GM12872 (cell line): ENCODE results near the gene MAB21L4.

Source experiments
- TF ChIP-seq, protein P1 (sequence below): IDR thresholded peaks from 3 replicates; pipeline ENCODE4 v1.5.1; 2011; ENCODE audit warnings: low read depth, mild to moderate bottlenecking, low read length, moderate library complexity; ENCODE audit not compliant: insufficient read depth

The MAB21L4 gene

DNA sequence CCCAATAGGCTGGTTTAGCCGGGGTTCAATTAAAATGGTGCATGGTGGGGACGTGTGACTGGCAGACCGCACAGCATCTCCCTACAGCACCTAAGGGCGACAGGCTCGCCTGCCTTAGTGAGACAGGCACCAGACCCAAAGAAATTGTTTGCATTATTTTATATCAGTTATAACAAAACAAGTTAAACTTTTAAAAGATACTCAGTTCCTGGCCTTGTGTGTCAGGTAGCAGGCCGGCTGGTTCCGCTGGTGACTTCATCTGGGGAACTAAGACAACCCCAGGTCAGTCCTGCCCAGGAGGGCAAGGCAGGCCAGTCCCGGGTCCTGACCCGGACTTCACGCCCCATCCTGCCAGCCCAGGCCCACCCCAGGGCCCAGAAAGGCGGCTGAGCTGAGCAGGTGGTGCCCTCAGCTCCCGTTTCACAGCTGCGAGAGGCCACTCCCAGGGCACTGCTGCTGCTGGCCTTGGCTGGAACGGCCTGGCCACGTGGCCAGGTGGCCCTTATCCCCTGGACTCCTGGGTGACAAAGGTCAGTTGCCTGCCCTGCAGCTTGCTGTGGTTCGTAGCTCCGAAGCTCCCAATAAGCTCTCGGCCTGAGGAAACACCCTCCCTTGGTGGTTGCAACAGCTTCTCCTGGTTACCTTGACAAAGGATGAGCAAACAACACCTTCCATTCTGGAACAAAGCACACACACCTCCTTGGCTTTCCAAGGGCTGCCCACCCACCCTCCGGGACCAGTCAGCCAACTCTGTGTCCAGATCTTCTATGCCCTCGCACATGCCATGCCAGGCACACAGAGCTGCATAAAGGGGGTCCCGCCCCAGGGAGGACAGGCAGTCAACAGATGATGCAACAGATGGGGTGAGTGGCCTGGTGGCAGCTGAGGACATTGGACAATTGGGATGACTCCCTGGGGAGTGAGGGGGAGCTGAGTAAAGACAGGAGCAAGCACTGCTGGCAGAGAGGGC, 38.6 kb downstream of the MAB21L4 start:
- TF ChIP-seq, protein P1, sequence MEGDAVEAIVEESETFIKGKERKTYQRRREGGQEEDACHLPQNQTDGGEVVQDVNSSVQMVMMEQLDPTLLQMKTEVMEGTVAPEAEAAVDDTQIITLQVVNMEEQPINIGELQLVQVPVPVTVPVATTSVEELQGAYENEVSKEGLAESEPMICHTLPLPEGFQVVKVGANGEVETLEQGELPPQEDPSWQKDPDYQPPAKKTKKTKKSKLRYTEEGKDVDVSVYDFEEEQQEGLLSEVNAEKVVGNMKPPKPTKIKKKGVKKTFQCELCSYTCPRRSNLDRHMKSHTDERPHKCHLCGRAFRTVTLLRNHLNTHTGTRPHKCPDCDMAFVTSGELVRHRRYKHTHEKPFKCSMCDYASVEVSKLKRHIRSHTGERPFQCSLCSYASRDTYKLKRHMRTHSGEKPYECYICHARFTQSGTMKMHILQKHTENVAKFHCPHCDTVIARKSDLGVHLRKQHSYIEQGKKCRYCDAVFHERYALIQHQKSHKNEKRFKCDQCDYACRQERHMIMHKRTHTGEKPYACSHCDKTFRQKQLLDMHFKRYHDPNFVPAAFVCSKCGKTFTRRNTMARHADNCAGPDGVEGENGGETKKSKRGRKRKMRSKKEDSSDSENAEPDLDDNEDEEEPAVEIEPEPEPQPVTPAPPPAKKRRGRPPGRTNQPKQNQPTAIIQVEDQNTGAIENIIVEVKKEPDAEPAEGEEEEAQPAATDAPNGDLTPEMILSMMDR: no peak

DNA sequence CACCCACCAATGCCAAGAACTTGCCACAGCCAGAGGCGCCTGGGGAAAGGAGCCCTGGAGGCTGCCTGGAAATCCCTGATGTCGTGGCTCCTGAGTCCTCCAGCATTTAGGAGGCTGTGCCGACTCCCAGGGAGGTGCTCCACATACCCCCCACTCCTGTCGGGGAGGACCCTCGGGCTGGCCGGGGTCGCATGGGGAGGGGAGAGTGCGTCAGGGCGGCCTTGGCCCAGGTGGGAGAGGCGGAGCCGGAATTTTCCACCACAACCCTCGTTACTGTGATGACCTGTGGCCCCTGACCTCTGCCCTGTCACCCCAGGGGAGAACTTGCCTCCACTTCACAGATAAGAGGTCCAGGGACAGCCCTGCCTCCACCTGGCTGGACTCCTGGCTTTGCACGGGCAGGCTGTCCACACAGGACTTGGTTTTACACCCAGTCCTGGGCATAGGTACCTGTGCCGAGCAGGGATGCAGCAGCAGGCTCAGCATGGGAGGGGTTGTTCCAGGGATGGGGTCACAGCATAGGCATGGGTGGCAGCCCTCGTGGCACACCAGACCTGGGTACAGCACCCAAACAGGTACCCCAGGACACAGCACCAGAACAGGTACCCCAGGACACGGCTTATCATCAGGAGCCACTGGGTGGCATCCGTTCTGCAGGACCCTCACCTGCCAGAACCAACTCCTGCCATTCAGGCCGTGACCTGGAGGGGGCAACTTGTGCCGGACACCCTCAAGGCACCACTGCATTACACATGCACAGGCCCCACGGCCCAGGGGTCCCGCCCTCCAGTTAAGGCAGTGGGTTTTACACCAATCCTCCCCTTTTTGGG, 39.6 kb downstream of the MAB21L4 start:
- TF ChIP-seq, protein P1: peak; percentile 56; the same call in 2 of the 3 replicates

DNA sequence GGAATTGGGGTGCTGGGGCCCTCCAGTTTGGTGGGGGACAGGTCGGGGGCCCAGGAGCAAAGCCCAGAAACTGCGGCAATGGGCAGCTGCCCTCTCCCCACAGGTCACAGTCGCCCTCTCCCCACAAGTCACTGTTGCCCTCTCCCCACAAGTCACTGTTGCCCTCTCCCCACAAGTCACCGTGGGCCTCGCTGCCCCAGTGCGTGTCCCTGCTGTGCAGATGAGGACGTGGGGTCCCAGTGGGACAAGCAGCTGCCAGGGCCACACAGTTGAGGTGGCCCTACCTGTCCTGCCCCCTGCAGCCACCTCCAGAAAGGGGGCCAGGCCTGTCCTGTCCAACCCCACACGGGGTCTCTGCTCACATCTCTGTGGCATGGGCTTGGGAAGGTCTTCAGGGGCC, 40.3 kb downstream of the MAB21L4 start:
- TF ChIP-seq, protein P1: no peak

DNA sequence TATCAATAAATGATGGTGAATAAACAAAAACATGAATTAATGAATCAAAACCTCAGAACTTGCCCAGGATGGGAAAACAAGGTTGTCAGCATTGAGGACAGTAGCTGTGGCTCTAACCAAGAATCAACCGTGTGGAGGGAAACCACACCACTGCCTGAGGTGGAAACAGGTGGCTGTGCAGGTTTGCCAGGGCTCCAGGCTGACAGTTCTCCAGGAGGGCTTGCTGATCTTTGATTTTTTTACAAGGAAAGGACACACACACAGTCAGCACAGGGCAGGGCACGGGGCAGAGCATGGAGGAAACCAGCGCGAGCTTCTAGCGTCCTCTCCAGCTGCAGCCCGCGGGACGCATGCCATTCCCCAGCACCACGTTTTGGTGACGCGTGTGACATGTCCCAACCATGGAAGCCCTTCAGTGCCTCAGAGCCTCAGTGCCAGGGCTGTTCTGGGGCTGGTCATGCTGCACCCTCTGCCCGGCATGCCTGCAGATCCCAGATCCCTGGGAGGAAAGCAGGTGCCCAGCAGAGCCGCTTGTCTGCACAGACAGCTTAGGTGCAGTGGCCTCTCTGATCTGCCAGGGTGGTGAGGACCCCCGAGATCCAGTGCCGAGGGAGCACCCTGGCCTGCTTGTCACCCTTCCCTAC, 43.2 kb downstream of the MAB21L4 start:
- TF ChIP-seq, protein P1: no peak

DNA sequence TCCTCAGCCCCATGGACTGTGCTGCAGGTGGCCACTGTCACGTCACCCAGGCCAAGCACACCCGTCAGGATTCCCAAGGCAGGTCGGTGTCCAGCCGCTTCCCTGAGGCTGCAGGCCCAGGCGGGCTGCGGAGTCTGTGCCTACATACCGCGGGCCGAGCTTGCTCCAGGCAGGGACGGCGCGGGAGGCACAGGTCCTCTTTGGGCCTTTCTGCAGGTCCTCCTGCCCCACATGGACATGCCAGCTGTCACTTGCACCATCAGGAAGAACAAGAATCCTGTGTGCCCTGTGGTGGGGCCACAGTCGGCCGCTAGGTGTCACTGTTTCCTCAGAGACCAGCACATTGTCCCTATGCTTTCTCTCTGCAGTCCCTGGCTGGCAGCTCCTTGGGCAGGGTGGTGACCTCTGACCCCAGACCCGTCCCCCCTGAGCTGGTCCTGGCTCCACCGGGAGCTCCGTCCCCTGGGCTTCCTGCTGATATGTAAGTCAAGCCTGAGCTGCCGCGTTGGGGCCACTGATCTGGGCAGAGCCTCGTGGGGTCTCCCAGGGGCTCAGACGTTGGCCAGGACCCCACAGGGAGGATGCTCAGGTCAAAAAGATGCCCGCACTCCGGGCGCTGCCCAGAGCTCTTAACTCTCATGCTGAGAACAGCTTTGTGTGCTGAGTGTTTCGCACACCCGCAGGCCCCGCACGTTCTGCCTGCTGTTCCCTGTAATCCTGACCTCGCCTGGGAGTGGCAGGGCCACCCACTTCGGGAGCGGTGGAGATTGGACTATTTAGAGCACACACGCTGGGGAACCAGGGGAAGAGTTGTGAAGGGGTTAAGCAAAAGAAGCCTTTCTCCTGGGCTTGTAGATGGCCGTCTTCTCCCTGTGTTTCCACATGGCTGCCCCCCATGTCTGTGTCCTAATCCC, 44.6 kb downstream of the MAB21L4 start:
- TF ChIP-seq, protein P1: peak; percentile 96

DNA sequence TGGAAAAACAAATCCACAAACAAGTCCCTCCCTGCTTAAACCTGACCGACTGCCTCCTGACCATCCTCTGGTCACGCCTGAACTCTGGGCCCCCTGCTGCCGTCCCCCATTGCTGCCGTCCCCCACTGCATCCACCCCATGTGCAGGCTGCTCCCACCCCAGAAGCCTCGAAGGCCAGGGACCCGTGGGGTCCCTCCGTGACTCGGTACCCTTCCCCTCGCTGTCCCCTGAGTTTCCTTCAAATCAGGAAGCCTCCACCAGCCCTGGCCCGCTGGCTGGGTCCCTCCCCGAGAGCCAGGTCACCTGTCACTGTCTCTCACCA, 45.2 kb downstream of the MAB21L4 start:
- TF ChIP-seq, protein P1: no peak
